Measurements from ENCODE around the gene MRPL53. TPM values are rescaled to one million over a fixed set of nuclear protein-coding genes. Genes with fewer than 3 reads are reported as not detected.
A peak's percentile ranks its signal among the peaks of the same experiment; 100 is the strongest.

MRPL53 gene
- total and polyA plus RNA-seq, 2 of the 13 experiments (the other 11 are each of a cell fraction or from before 2014, with no cell fraction given): 34.3 to 51.9 TPM

DNA sequence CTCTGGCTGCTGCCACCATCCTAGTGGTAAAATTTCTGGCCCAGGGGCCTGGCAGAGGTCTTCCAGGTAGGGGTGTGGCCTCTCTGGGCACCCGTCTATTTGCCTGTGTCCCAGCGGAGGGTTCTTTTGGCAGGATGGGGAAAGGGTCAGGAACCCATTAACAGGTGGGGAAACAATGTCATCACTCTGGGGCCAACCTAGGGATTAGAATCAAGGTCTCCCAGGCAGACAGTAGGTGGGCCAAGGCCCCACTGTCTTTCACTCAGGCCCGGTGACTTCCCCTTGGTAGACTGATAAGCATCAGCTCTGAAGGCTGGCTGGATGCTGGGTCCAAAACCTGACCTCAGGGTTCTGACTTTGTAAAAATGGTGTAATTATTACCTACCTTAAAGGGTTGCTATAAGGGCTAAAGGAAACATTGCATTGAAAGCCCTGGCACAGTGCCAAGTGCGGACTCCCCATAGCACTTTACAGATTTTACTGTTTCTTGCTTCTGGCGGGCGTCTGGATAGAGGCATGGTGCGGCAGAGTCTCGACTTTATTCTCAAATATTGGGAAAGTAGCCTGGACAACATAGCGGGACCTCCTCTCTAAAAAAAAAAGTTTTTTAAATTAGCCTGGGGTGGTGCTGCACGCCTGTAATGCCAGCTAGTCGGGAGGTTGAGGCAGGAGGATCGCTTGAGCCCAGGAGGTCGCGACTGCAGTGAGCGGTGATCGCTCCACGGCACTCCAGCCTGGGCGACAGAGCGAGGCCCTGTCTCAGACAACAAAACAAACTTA lies 24.7 kb upstream of the MRPL53 start (continued):
- no peak for TF ChIP-seq ZNF737 (CRISPR knock-in tag; IDR thresholded peaks at IDR 0.05; ENCODE audit: borderline replicate concordance)
- no peak for TF ChIP-seq SMC3 (IDR thresholded peaks at IDR 0.05; ENCODE audit: low read length)
- no peak for TF ChIP-seq ZNF280D (CRISPR knock-in tag; IDR thresholded peaks at IDR 0.05)
- TF ChIP-seq IRX3 (CRISPR knock-in tag; IDR thresholded peaks at IDR 0.05; ENCODE audit: borderline replicate concordance, low read depth): no peak
- TF ChIP-seq ZNF530 (CRISPR knock-in tag; IDR thresholded peaks at IDR 0.05; ENCODE audit: low read depth): no peak
- no peak for TF ChIP-seq JUN (CRISPR knock-in tag; IDR thresholded peaks at IDR 0.05)
- no peak for TF ChIP-seq GATA4 (IDR thresholded peaks at IDR 0.05; ENCODE audit: borderline replicate concordance, low read depth)
- TF ChIP-seq MIER2 (CRISPR knock-in tag; IDR thresholded peaks at IDR 0.05): no peak; the same call in 1 of the 2 replicates
- TF ChIP-seq ZFP1 (CRISPR knock-in tag; IDR thresholded peaks at IDR 0.05): no peak
- TF ChIP-seq CENPBD1 (CRISPR knock-in tag; IDR thresholded peaks at IDR 0.05; ENCODE audit: borderline replicate concordance, low read depth): no peak
- no peak for TF ChIP-seq U2AF1 (optimal IDR thresholded peaks at IDR 0.05; ENCODE audit: low read depth, low read length)
- TF ChIP-seq, protein P1, sequence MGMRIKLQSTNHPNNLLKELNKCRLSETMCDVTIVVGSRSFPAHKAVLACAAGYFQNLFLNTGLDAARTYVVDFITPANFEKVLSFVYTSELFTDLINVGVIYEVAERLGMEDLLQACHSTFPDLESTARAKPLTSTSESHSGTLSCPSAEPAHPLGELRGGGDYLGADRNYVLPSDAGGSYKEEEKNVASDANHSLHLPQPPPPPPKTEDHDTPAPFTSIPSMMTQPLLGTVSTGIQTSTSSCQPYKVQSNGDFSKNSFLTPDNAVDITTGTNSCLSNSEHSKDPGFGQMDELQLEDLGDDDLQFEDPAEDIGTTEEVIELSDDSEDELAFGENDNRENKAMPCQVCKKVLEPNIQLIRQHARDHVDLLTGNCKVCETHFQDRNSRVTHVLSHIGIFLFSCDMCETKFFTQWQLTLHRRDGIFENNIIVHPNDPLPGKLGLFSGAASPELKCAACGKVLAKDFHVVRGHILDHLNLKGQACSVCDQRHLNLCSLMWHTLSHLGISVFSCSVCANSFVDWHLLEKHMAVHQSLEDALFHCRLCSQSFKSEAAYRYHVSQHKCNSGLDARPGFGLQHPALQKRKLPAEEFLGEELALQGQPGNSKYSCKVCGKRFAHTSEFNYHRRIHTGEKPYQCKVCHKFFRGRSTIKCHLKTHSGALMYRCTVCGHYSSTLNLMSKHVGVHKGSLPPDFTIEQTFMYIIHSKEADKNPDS (CRISPR knock-in tag; IDR thresholded peaks at IDR 0.05): no peak
- TF ChIP-seq RNF2 (conservative IDR thresholded peaks at IDR 0.05; ENCODE audit: low read depth): no peak
- no peak for TF ChIP-seq ZFP82 (CRISPR knock-in tag; IDR thresholded peaks at IDR 0.05; ENCODE audit: borderline replicate concordance)
- TF ChIP-seq, protein P2, sequence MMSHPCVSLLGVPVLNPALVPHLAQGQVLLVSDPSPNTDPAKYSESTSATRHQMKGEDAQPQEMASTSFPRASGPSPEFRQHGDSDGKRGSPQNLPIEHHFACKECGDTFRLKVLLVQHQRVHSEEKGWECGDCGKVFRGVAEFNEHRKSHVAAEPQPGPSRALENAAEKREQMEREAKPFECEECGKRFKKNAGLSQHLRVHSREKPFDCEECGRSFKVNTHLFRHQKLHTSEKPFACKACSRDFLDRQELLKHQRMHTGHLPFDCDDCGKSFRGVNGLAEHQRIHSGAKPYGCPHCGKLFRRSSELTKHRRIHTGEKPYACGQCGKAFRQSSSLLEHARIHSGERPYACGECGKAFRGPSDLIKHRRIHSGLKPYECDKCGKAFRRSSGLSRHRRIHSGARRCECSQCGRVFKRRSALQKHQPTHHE (CRISPR knock-in tag; IDR thresholded peaks at IDR 0.05; ENCODE audit: borderline replicate concordance): peak; percentile 60; the same call in 1 of the 2 replicates
- no peak for TF ChIP-seq KAT2B (IDR thresholded peaks at IDR 0.05; ENCODE audit: borderline replicate concordance, low read depth, low read length)
- TF ChIP-seq PHB2 (IDR thresholded peaks at IDR 0.05; ENCODE audit: partially characterized antibody): no peak
- TF ChIP-seq ZNF430 (CRISPR knock-in tag; IDR thresholded peaks at IDR 0.05): no peak
- TF ChIP-seq FOXK1 (CRISPR knock-in tag; IDR thresholded peaks at IDR 0.05; ENCODE audit: borderline replicate concordance, low read depth): peak; percentile 25; the same call in 1 of the 2 replicates
- peak; percentile 62; the same call in 1 of the 2 replicates for TF ChIP-seq ZNF383 (CRISPR knock-in tag; IDR thresholded peaks at IDR 0.05; ENCODE audit: borderline replicate concordance)
- TF ChIP-seq BRF2 (CRISPR knock-in tag; IDR thresholded peaks at IDR 0.05): no peak
- no peak for TF ChIP-seq RBFOX2 (IDR thresholded peaks at IDR 0.05; ENCODE audit: low read depth, low read length)
- peak; percentile 94; the same call in 1 of the 2 replicates for TF ChIP-seq GTF2F1 (IDR thresholded peaks at IDR 0.05; ENCODE audit: low read length)

Data from HepG2 (cell line).